Measurements from ENCODE around the gene CCL8. TPM values are rescaled to one million over a fixed set of nuclear protein-coding genes. Genes with fewer than 3 reads are reported as not detected.

CCL8 gene
- total RNA-seq, 1 donor from 2014 or later, result not detected

DNA sequence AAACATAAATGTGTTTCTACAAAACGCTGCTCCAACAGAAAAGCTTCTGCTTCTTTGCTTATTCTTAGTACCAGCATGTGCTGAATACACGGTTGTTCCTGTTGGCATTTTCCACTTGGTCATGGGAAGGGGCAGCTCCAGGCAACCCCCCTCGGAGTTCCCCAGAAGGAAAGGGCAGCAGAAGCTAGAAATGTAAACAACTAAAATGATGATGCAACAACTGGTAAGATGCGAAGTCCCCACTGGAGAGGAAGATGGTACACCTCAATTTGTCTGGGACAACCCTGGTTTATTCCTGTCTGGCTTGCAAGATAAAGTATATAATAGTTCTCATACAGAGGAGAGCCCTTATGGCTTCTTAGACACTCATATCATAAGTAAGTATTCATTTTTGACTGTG, 27.8 kb downstream of the CCL8 start:
- Mint-ChIP-seq H3K9me3 (ENCODE audit: unreplicated experiment) (no peaks in the 10 kb centered on the region), H3K27ac (ENCODE audit: unreplicated experiment) (no peak overlapping the region), H3K27me3 (ENCODE audit: unreplicated experiment) (peaks cover 27% of the 10 kb centered on the region), H3K36me3 (ENCODE audit: unreplicated experiment) (no peaks in the 10 kb centered on the region), H3K4me3 (ENCODE audit: unreplicated experiment) (no peak overlapping the region), H3K4me1 (ENCODE audit: unreplicated experiment) (peaks cover 3% of the 10 kb centered on the region)
- DNase-seq (ENCODE audit: extremely low spot score, unreplicated experiment), result no peak
- TF ChIP-seq, protein P1, sequence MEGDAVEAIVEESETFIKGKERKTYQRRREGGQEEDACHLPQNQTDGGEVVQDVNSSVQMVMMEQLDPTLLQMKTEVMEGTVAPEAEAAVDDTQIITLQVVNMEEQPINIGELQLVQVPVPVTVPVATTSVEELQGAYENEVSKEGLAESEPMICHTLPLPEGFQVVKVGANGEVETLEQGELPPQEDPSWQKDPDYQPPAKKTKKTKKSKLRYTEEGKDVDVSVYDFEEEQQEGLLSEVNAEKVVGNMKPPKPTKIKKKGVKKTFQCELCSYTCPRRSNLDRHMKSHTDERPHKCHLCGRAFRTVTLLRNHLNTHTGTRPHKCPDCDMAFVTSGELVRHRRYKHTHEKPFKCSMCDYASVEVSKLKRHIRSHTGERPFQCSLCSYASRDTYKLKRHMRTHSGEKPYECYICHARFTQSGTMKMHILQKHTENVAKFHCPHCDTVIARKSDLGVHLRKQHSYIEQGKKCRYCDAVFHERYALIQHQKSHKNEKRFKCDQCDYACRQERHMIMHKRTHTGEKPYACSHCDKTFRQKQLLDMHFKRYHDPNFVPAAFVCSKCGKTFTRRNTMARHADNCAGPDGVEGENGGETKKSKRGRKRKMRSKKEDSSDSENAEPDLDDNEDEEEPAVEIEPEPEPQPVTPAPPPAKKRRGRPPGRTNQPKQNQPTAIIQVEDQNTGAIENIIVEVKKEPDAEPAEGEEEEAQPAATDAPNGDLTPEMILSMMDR (IDR thresholded peaks at IDR 0.05), result no peak

DNA sequence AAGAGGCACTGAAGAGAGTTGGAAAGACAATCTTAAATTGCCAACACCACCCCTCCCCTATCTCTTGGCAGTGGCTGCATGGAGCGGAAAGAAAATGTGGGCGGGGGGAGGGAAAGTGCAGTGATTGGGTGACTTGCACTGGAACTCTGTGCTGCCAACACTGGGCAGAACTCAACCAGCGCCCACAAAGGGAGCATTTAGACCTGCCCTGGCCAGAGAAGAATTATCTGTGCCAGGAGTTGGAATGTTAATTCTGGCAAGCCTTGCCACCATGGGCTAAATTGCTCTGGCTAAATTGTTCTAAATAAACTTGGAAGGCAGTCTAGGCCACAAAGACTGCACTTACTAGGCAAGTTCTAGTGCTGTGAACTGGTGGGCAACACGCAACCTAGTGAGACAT, 30.5 kb downstream of the CCL8 start:
- H3K4me1 Mint-ChIP-seq (ENCODE audit: unreplicated experiment), result peaks cover 4% of the 10 kb centered on the region
- no peak overlapping the region for H3K4me3 Mint-ChIP-seq (ENCODE audit: unreplicated experiment)
- no peak for DNase-seq (ENCODE audit: extremely low spot score, unreplicated experiment)
- H3K27ac Mint-ChIP-seq (ENCODE audit: unreplicated experiment), result no peak overlapping the region
- H3K36me3 Mint-ChIP-seq (ENCODE audit: unreplicated experiment), result no peaks in the 10 kb centered on the region
- peaks cover 5% of the 10 kb centered on the region for H3K9me3 Mint-ChIP-seq (ENCODE audit: unreplicated experiment)
- H3K27me3 Mint-ChIP-seq (ENCODE audit: unreplicated experiment), result peaks cover 24% of the 10 kb centered on the region
- TF ChIP-seq, protein P1 (IDR thresholded peaks at IDR 0.05), result no peak

GRCh38 chr17:34351096-34351495, 31.9 kb downstream of the CCL8 start:
- peaks cover 5% of the 10 kb centered on the region for H3K4me1 Mint-ChIP-seq (ENCODE audit: unreplicated experiment)
- peaks cover 5% of the 10 kb centered on the region for H3K9me3 Mint-ChIP-seq (ENCODE audit: unreplicated experiment)
- H3K27me3 Mint-ChIP-seq (ENCODE audit: unreplicated experiment), result peaks cover 24% of the 10 kb centered on the region

GRCh38 chr17:34352191-34352590, 33.0 kb downstream of the CCL8 start:
- Mint-ChIP-seq H3K27ac (ENCODE audit: unreplicated experiment) (no peak overlapping the region), H3K4me3 (ENCODE audit: unreplicated experiment) (no peak overlapping the region), H3K9me3 (ENCODE audit: unreplicated experiment) (peaks cover 5% of the 10 kb centered on the region), H3K27me3 (ENCODE audit: unreplicated experiment) (peaks cover 24% of the 10 kb centered on the region), H3K36me3 (ENCODE audit: unreplicated experiment) (no peaks in the 10 kb centered on the region), H3K4me1 (ENCODE audit: unreplicated experiment) (peaks cover 3% of the 10 kb centered on the region)
- DNase-seq (ENCODE audit: extremely low spot score, unreplicated experiment), result no peak
- TF ChIP-seq, protein P1 (IDR thresholded peaks at IDR 0.05), result no peak

More at GRCh38 chr17:34351096-34351495, 31.9 kb downstream of the CCL8 start:
- Mint-ChIP-seq H3K4me3 (ENCODE audit: unreplicated experiment) (no peak overlapping the region), H3K27ac (ENCODE audit: unreplicated experiment) (no peak overlapping the region), H3K36me3 (ENCODE audit: unreplicated experiment) (no peaks in the 10 kb centered on the region)
- TF ChIP-seq, protein P1 (IDR thresholded peaks at IDR 0.05), result no peak
- DNase-seq (ENCODE audit: extremely low spot score, unreplicated experiment), result no peak

GRCh38 chr17:34354637-34355036, 35.4 kb downstream of the CCL8 start:
- Mint-ChIP-seq H3K36me3 (ENCODE audit: unreplicated experiment) (no peaks in the 10 kb centered on the region), H3K9me3 (ENCODE audit: unreplicated experiment) (peaks cover 5% of the 10 kb centered on the region)
- DNase-seq (ENCODE audit: extremely low spot score, unreplicated experiment), result no peak

More at GRCh38 chr17:34354637-34355036, 35.4 kb downstream of the CCL8 start:
- Mint-ChIP-seq H3K27me3 (ENCODE audit: unreplicated experiment) (peaks cover 19% of the 10 kb centered on the region), H3K27ac (ENCODE audit: unreplicated experiment) (no peak overlapping the region), H3K4me1 (ENCODE audit: unreplicated experiment) (peaks cover 3% of the 10 kb centered on the region), H3K4me3 (ENCODE audit: unreplicated experiment) (no peak overlapping the region)
- TF ChIP-seq, protein P1 (IDR thresholded peaks at IDR 0.05), result no peak
